ENCODE data around the gene ADRA2C.

GRCh38 chr4:3802571-3803474 lies 36.6 kb downstream of the ADRA2C start:
- TF ChIP-seq FOXP2 (optimal IDR thresholded peaks at IDR 0.05; ENCODE audit: borderline replicate concordance, extremely low read depth, extremely low read length, insufficient read depth): no peak
- TF ChIP-seq POLR2AphosphoS5 (IDR thresholded peaks at IDR 0.05; ENCODE audit: low read depth, low read length): no peak
